SK-N-SH treated with all-trans-retinoic acid at 6 μM for 48 hours (cell line): ENCODE results near the gene ARHGAP35.
"Not testable (repeated sequence)": the region's sequence is repeated elsewhere in the genome, so short reads cannot be mapped to it uniquely, and the experiment has no call there.

Experiments
- ATAC-seq: fragments of 200-7000 bp; cut with Tn5 transposase; 3 replicates; pipeline ENCODE4 v1.9.1; 2020; ENCODE audit warnings: mild to moderate bottlenecking, moderate library complexity
- ARNTL ChIP-seq: fragments of 450-650 bp; formaldehyde crosslinking; IDR thresholded peaks from 2 replicates; pipeline ENCODE4 v1.5.0; 2020; ENCODE audit warnings: low read depth, mild to moderate bottlenecking, moderate library complexity, borderline replicate concordance
- BACH2 ChIP-seq: fragments of 250-450 bp; sonication (Bioruptor Pico); IDR thresholded peaks from 2 replicates; pipeline ENCODE4 v1.9.0; 2021; ENCODE audit warnings: mild to moderate bottlenecking, borderline replicate concordance
- CSRNP3 ChIP-seq: fragments of 250-450 bp; sonication (Bioruptor Pico); IDR thresholded peaks from 2 replicates; pipeline ENCODE4 v1.5.1; 2021; ENCODE audit warnings: mild to moderate bottlenecking, moderate library complexity
- ESRRG ChIP-seq: fragments of 250-450 bp; sonication (Bioruptor Pico); IDR thresholded peaks from 2 replicates; pipeline ENCODE4 v1.6.1; 2021; ENCODE audit warnings: mild to moderate bottlenecking
- OSR1 ChIP-seq: fragments of 250-450 bp; sonication (Bioruptor Pico); IDR thresholded peaks from 2 replicates; pipeline ENCODE4 v1.8.0; 2022; ENCODE audit warnings: moderate library complexity, mild to moderate bottlenecking, inconsistent platforms
- PATZ1 ChIP-seq: fragments of 250-450 bp; sonication (Bioruptor Pico); IDR thresholded peaks from 2 replicates; pipeline ENCODE4 v1.8.0; 2020; ENCODE audit warnings: mild to moderate bottlenecking, moderate library complexity, borderline replicate concordance
- POU6F1 ChIP-seq: fragments of 250-450 bp; sonication (Bioruptor Pico); IDR thresholded peaks from 2 replicates; pipeline ENCODE4 v1.8.0; 2021; ENCODE audit warnings: low read depth, mild to moderate bottlenecking, moderate library complexity, borderline replicate concordance
- PPARA ChIP-seq: fragments of 250-450 bp; sonication (Bioruptor Pico); IDR thresholded peaks from 2 replicates; pipeline ENCODE4 v1.5.0; 2020; ENCODE audit warnings: mild to moderate bottlenecking, borderline replicate concordance
- RARB ChIP-seq: fragments of 250-450 bp; sonication (Bioruptor Pico); IDR thresholded peaks from 2 replicates; pipeline ENCODE4 v1.8.0; 2021; ENCODE audit warnings: mild to moderate bottlenecking, moderate library complexity
- TCF4 ChIP-seq: fragments of 250-450 bp; sonication (Bioruptor Pico); IDR thresholded peaks from 2 replicates; pipeline ENCODE4 v1.8.0; 2021; ENCODE audit warnings: mild to moderate bottlenecking, moderate library complexity, borderline replicate concordance
- TOX ChIP-seq: fragments of 250-450 bp; sonication (Bioruptor Pico); IDR thresholded peaks from 2 replicates; pipeline ENCODE4 v1.8.0; 2021; ENCODE audit warnings: mild to moderate bottlenecking, moderate library complexity, borderline replicate concordance
- ZC3H10 ChIP-seq: fragments of 250-450 bp; sonication (Bioruptor Pico); IDR thresholded peaks from 2 replicates; pipeline ENCODE4 v1.5.1; 2021; ENCODE audit warnings: mild to moderate bottlenecking, moderate library complexity
- ZFP30 ChIP-seq: fragments of 450-650 bp; formaldehyde crosslinking; IDR thresholded peaks from 2 replicates; pipeline ENCODE4 v1.5.0; 2022; ENCODE audit warnings: mild to moderate bottlenecking, moderate library complexity
- ZNF565 ChIP-seq: fragments of 450-650 bp; formaldehyde crosslinking; conservative IDR thresholded peaks from 2 replicates; pipeline ENCODE4 v1.5.0; 2020; ENCODE audit warnings: low read depth, mild to moderate bottlenecking, moderate library complexity
- ZNF70 ChIP-seq: fragments of 450-650 bp; formaldehyde crosslinking; IDR thresholded peaks from 2 replicates; pipeline ENCODE4 v1.5.0; 2020; ENCODE audit warnings: mild to moderate bottlenecking, moderate library complexity
- ZNF8 ChIP-seq: fragments of 450-650 bp; formaldehyde crosslinking; IDR thresholded peaks from 2 replicates; pipeline ENCODE4 v1.5.0; 2020; ENCODE audit warnings: mild to moderate bottlenecking, moderate library complexity
- TF ChIP-seq, protein P1 (sequence below): fragments of 250-450 bp; sonication (Bioruptor Pico); IDR thresholded peaks from 2 replicates; pipeline ENCODE4 v1.5.1; 2020; ENCODE audit warnings: low read depth, mild to moderate bottlenecking, moderate library complexity
- TF ChIP-seq, protein P2 (sequence below): fragments of 250-450 bp; sonication (Bioruptor Pico); IDR thresholded peaks from 2 replicates; pipeline ENCODE4 v1.5.0; 2020; ENCODE audit warnings: mild to moderate bottlenecking, moderate library complexity

The ARHGAP35 gene

DNA sequence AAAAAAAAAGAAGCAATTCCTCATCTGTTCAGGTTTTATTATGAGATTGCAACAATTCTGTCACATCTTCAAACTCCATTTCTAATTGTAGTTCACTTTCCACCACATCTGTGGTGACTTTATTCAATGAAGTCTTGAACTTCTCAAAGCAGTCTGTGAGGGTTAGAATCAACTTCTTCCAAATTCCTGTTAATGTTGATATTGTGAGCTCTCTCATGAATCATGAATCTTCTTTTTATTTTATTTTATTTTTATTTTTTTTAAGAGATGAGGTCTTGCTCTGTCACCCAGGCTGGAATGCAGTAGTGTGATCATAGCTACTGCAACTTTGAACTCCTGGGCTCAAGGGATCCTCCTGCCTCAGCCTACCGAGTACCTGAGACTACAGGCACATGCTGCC, 19.6 kb downstream of the ARHGAP35 start:
- TF ChIP-seq PATZ1 (no peak), RARB (no peak), TCF4 (CRISPR knock-in tag) (no peak), OSR1 (no peak), ZFP30 (CRISPR knock-in tag) (no peak), TOX (CRISPR knock-in tag) (no peak), POU6F1 (CRISPR knock-in tag) (no peak), PPARA (no peak), ESRRG (CRISPR knock-in tag) (no peak), ZNF565 (CRISPR knock-in tag) (no peak), BACH2 (no peak), ZC3H10 (CRISPR knock-in tag) (no peak), ZNF8 (CRISPR knock-in tag) (no peak), ARNTL (CRISPR knock-in tag) (no peak)
- TF ChIP-seq, protein P1, sequence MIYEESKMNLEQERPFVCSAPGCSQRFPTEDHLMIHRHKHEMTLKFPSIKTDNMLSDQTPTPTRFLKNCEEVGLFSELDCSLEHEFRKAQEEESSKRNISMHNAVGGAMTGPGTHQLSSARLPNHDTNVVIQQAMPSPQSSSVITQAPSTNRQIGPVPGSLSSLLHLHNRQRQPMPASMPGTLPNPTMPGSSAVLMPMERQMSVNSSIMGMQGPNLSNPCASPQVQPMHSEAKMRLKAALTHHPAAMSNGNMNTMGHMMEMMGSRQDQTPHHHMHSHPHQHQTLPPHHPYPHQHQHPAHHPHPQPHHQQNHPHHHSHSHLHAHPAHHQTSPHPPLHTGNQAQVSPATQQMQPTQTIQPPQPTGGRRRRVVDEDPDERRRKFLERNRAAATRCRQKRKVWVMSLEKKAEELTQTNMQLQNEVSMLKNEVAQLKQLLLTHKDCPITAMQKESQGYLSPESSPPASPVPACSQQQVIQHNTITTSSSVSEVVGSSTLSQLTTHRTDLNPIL, result no peak
- TF ChIP-seq, protein P2, sequence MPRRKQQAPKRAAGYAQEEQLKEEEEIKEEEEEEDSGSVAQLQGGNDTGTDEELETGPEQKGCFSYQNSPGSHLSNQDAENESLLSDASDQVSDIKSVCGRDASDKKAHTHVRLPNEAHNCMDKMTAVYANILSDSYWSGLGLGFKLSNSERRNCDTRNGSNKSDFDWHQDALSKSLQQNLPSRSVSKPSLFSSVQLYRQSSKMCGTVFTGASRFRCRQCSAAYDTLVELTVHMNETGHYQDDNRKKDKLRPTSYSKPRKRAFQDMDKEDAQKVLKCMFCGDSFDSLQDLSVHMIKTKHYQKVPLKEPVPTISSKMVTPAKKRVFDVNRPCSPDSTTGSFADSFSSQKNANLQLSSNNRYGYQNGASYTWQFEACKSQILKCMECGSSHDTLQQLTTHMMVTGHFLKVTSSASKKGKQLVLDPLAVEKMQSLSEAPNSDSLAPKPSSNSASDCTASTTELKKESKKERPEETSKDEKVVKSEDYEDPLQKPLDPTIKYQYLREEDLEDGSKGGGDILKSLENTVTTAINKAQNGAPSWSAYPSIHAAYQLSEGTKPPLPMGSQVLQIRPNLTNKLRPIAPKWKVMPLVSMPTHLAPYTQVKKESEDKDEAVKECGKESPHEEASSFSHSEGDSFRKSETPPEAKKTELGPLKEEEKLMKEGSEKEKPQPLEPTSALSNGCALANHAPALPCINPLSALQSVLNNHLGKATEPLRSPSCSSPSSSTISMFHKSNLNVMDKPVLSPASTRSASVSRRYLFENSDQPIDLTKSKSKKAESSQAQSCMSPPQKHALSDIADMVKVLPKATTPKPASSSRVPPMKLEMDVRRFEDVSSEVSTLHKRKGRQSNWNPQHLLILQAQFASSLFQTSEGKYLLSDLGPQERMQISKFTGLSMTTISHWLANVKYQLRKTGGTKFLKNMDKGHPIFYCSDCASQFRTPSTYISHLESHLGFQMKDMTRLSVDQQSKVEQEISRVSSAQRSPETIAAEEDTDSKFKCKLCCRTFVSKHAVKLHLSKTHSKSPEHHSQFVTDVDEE (CRISPR knock-in tag), result no peak
- TF ChIP-seq, all 23 proteins: peak for 0
- ATAC-seq, result no peak

- ATAC-seq, result no peak
- TF ChIP-seq ZC3H10 (CRISPR knock-in tag), result no peak
- TF ChIP-seq ZNF565 (CRISPR knock-in tag), result no peak
- no peak for TF ChIP-seq ZNF70 (CRISPR knock-in tag)
- TF ChIP-seq CSRNP3 (CRISPR knock-in tag), result no peak
Measured at GRCh38 chr19:46881092-46881491, 20.3 kb downstream of the ARHGAP35 start.

GRCh38 chr19:46882034-46882433, 21.2 kb downstream of the ARHGAP35 start:
- TF ChIP-seq PATZ1 (no peak), TCF4 (CRISPR knock-in tag) (no peak), PPARA (no peak), ZNF565 (CRISPR knock-in tag) (no peak), BACH2 (no peak)
- ATAC-seq, result no peak

- ATAC-seq, result not testable (repeated sequence)
Measured at GRCh38 chr19:46882751-46883150, 22.0 kb downstream of the ARHGAP35 start.
